GM21723 (cell line): Measurements from ENCODE around the gene ZSCAN5C.
"Not testable (repeated sequence)": the region's sequence is repeated elsewhere in the genome, so short reads cannot be mapped to it uniquely, and the experiment has no call there.

Source experiments
- ATAC-seq: cut with Tn5 transposase; IDR thresholded peaks from one replicate; pipeline ENCODE4 v1.9.1; 2021; ENCODE audit warnings: mild to moderate bottlenecking, moderate library complexity; ENCODE audit not compliant: unreplicated experiment

ZSCAN5C gene

GRCh38 chr19:56191711-56192110 lies 10.4 kb upstream of the ZSCAN5C start:
- ATAC-seq: no peak

DNA sequence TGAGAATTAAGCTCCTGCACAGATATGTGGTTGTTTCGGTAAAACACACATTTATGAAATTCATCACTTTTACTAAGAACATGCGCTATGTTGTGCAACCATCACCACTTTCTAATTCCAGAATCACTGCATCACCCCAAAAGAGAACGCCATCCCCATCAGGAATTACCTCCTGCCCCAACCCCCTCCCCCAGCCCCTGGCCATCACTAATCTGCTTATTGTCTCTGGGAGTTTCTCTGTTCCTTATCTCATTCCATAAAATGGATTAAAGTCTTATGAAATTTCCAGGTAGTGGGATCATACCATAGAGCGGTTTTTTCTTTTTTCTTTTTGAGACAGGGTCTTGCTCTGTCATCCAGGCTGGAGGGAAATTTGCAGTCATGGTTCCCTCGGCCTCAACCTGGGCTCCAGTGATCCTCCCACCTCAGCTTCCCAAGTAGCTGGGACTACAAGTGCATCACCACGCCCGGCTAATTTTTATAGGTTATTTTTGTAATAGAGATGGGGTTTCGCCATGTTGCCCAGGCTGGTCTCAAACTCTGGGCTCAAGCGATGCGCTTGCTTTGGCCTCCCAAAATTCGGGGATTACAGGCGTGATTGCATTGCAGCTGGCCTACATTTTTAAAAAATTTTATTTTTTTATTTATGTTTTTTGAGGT lies 8.0 kb upstream of the ZSCAN5C start:
- no peak for ATAC-seq

DNA sequence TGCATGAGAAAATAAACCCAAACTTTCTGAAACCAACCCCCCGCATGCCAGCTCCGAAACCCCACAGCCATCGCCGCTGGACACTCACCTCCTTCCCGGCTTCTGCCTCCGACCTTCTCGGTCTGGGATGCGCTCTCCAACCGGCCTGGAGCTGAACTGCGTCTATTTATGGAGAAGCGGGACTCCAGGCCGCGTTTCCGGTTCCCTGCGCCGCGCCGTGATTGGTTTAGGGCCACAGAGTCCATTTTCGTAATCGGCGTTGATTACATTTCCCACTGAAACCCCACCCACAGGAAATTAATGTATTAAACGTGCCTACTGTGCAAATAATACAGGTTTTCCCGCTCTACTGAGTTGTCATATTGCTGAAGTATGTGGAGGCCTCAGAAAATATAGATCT lies 4.4 kb upstream of the ZSCAN5C start, which contains the start of gene ZSCAN5B:
Gene ZSCAN5B, minus strand, starts transcription at position 138 of the 400 bp plus-strand sequence. CDS start 4,731 bp downstream, outside the sequence.
- ATAC-seq: not testable (repeated sequence)

DNA sequence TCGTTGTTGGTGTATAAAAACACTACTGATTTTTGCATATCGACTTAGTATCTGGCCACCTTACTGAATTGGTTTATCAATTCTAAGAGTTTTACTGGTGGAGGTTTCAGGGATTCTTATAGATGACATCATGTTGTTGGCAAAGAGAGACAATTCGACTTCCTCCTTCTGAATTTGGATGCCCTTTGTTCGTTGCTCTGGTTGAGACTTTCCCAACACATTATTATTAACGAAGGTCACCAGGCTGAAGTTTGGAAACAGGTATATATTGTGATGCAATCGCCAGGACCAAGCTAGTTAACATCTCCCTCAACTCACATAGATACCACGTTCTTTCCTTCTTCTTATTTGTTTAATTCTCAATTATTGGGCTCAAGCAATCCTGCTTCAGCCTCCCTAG lies 2.4 kb upstream of the ZSCAN5C start:
- ATAC-seq: no peak

DNA sequence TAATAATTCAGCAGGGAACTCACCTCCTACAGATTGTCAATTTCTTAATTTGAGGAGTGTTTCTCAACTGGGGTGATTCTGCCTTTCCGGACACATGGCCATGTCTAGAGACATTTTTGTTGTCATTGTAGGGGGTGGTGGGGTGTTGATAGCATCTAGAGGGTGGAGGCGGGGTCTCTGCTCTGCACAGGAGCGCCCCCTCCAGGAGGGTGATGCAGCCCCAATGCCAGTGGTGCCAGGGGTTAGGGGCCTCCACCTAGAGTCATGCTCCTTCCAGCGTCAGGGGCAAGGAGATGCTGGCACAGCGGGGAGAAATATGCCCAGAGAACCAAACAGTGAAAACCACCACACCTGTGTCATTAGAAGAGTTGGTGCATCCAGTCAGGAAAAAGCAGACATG lies 5.5 kb downstream of the ZSCAN5C start:
- not testable (repeated sequence) for ATAC-seq

GRCh38 chr19:56209091-56209490 lies 7.0 kb downstream of the ZSCAN5C start:
- no peak for ATAC-seq

DNA sequence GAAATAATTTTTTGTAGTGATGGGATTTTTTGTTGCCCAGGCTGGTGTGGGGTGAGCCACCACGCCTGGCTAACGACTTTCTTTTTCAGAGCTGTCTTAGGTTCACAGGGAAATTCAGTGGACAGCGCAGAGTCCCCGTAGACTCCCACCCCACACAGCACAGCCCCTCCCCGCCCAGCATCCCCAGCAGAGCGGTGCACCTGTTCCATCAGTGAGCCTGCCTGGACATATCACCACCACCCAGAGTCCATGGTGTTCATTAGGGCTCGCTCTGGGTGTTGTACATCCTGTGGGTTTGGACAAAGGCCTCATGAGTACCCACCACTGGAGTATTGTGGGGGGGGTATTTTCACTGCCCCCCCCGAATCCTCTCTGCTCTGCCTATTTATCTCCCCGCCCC lies 8.0 kb downstream of the ZSCAN5C start:
- not testable (repeated sequence) for ATAC-seq

GRCh38 chr19:56211718-56212117 lies 9.6 kb downstream of the ZSCAN5C start:
- ATAC-seq: no peak

- ATAC-seq: no peak
Observed at GRCh38 chr19:56217039-56217949, 15.2 kb downstream of the ZSCAN5C start.

DNA sequence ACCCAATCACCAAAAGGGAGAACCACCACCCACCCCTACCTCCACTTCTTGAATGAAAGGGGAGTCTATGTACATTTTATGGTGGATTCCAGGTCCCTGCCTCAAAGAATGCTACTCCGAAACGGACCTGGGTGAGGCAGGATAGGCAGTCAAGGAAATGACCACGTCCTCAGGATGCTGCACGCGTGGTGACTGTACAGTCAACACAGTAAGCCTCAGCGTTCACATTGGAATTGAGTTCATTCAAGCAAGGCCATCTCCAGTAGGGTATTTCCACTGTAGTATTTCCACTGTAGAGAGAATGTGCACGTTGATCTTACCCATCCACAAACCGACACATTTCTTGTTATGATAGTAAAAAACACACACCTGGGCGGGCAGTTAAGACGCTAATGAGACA lies 16.9 kb downstream of the ZSCAN5C start:
- no peak for ATAC-seq

DNA sequence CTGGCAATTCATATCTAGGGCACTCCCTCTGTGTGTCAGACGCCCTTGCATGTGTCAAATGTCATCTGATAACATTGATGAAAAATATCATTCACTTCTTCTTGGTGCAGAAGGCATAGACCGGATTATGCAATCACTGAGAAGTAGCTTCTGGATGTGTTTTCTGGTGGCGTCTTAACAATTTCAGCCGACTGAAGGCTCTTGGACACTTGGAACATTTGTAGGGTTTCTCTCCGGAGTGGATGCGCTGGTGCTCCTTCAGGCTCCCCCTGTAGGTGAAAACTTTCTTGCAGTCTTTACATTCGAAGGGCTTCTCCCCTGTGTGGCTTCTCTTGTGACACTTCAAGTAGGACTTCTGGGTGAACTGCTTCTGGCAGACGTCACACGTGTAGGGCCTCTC lies 19.4 kb downstream of the ZSCAN5C start:
- ATAC-seq: not testable (repeated sequence)

- ATAC-seq: no peak
Observed at GRCh38 chr19:56221851-56222250, 19.8 kb downstream of the ZSCAN5C start.

GRCh38 chr19:56222901-56223300 lies 20.8 kb downstream of the ZSCAN5C start:
- ATAC-seq: no peak

GRCh38 chr19:56223481-56223880 lies 21.4 kb downstream of the ZSCAN5C start:
- no peak for ATAC-seq

GRCh38 chr19:56245121-56245740 lies 43.2 kb downstream of the ZSCAN5C start:
- ATAC-seq: no peak

- ATAC-seq: not testable (repeated sequence)
Observed at GRCh38 chr19:56245764-56246163, 43.7 kb downstream of the ZSCAN5C start.

- ATAC-seq: not testable (repeated sequence)
Observed at GRCh38 chr19:56248736-56249338, 46.8 kb downstream of the ZSCAN5C start.

DNA sequence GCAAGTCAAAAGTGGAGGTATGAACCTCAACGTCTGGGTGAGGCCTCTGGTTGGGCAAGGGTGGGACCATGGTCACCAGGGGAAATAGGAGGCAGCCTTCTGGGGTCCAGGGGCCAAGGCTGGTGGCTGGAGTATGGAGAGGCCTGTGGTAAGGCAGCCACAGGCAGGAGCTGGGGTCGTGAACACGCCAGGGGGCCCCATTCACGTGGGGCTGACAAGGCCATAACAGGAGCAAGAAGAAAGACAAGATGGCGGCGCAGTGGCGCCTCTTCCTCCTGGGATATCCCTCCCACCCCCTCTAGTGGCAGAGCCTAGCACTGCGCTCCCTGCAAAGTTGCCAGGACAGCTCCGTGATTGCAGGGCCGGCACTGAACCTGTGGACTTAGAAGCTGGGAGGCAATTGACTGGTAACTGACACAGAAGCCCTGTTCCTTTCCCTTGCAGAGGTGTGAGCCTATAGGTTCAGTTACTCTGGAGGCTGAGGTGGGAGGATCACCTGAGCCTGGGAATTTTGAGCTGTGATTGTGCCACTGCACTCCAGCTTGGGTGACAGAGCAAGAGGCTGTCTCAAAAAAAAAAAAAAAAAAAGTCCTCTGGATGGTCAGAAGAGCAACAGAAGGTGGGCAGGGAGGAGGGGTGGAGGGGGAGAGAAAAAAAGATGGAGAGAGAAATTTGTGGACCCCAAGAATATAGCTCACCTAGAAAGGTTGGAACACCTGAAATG lies 50.8 kb downstream of the ZSCAN5C start:
- no peak for ATAC-seq

DNA sequence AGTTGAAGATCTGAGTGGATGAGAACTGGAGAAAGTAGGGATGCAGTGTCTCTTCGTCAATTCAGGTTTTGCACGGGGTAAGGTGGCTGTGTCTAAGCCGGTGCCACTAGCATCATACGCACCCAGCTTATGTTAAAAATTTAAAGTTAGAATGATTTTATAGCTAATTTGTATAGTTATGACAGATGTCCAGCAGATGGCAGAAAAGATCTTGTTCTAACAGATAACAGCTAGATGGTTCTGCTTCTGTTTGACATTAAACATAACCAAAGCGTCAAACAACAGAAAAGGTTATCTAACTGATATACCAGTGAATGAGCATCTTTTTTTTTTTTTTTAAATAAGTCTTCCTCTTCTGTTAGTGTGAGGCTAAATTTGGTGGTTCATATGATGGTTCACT lies 51.7 kb downstream of the ZSCAN5C start:
- no peak for ATAC-seq

DNA sequence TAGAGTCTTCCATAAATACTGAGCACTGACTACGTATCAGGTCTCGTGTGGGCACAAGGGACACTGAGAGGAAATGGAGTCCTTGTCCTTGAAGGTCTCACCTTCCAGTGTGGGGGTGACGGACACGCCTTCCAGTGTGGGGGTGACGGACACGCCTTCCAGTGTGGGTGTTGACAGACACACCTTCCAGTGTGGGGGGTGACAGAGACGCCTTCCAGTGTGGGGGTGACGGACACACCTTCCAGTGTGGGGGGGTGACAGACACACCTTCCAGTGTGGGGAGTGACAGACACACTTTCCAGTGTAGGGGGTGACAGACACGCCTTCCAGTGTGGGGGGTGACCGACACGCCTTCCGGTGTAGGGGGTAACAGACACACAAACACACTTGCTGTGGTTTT lies 56.2 kb downstream of the ZSCAN5C start:
- no peak for ATAC-seq
